Purkinje cell (primary cell): ENCODE results near the gene GTF2E1. TPM values are rescaled to one million over a fixed set of nuclear protein-coding genes. Genes with fewer than 3 reads are reported as not detected.

ENCODE experiments used
- polyA plus RNA-seq: library from polyadenylated mRNA; unstranded; fragments of >200 nt; fragmentation: Nextera tagmentation; gene quantifications from 2 replicates; pipeline ENCODE4 v1.2.1, GENCODE V29; 2014

The GTF2E1 gene
- polyA plus RNA-seq: 8.8 and 9.1 TPM in 2 replicates

GRCh38 chr3:120742198-120742848, at the start of gene GTF2E1, which contains the start of gene RABL3:
Gene GTF2E1 (plus strand): TSS chr3:120742744. CDS start chr3:120750553, 7,809 bp downstream.
Gene RABL3 (minus strand): TSS chr3:120742516. CDS start chr3:120742507, 9 bp downstream.

Other genes starting within 250 kb of the GTF2E1 start
- 1,161 and 1,165 TPM in 2 replicates for gene NDUFB4, start 146.4 kb upstream of the GTF2E1 start, polyA plus RNA-seq
- not detected in 2 replicates for gene HGD, start 60.5 kb upstream of the GTF2E1 start, polyA plus RNA-seq
- 32.6 and 61.8 TPM in 2 replicates for gene RABL3, start 228 bp upstream of the GTF2E1 start, polyA plus RNA-seq
- gene STXBP5L, start 165.5 kb downstream of the GTF2E1 start, polyA plus RNA-seq: 5.6 and 13.7 TPM in 2 replicates